ENCODE data around the gene PI4KB. TPM values are rescaled to one million over a fixed set of nuclear protein-coding genes. Genes with fewer than 3 reads are reported as not detected.

The PI4KB gene
- total and polyA plus RNA-seq, 9 of the 15 experiments (the other 6 are each of a cell fraction or from before 2014, with no cell fraction given), result 3.1 to 65.4 (median 45.1) TPM

- 0 out of 4 replicates have a peak, but pooled peaks of 1 of the 2 experiments have one; percentile 46 for TF ChIP-seq UBTF (IDR thresholded peaks at IDR 0.05; ENCODE audit: borderline replicate concordance in 1 of 2, low read depth in 2 of 2, low read length in 2 of 2)
- TF ChIP-seq DMBX1 (CRISPR knock-in tag; IDR thresholded peaks at IDR 0.05; ENCODE audit: borderline replicate concordance), result no peak
- peak; percentile 77 for TF ChIP-seq MTA3 (IDR thresholded peaks at IDR 0.05; ENCODE audit: borderline replicate concordance)
- no peak for TF ChIP-seq TSC22D4 (tag; IDR thresholded peaks at IDR 0.05)
- TF ChIP-seq ZNF592 (IDR thresholded peaks at IDR 0.05), result no peak
- peak; percentile 54 for TF ChIP-seq SUPT5H (IDR thresholded peaks at IDR 0.05)
- TF ChIP-seq POLR2A (conservative IDR thresholded peaks at IDR 0.05), result peak; percentile 73
- TF ChIP-seq GABPB2 (CRISPR knock-in tag; conservative IDR thresholded peaks at IDR 0.05), result no peak
- no peak for TF ChIP-seq BRCA1 (IDR thresholded peaks at IDR 0.05)
- no peak for TF ChIP-seq BRCA1 (CRISPR knock-in tag; IDR thresholded peaks at IDR 0.05)
- TF ChIP-seq PHB2 (IDR thresholded peaks at IDR 0.05; ENCODE audit: low read depth), result no peak
- no peak for TF ChIP-seq HMG20B (CRISPR knock-in tag; IDR thresholded peaks at IDR 0.05)
- TF ChIP-seq ZNF274 (IDR thresholded peaks at IDR 0.05; ENCODE audit: borderline replicate concordance, low read depth, low read length), result no peak
- no peak for TF ChIP-seq RHOXF2B (CRISPR knock-in tag; conservative IDR thresholded peaks at IDR 0.05)
- TF ChIP-seq FUS (optimal IDR thresholded peaks at IDR 0.05; ENCODE audit: low read depth, low read length), result no peak
- TF ChIP-seq HDAC1 (IDR thresholded peaks at IDR 0.05), result no peak
- no peak for TF ChIP-seq ZNF239 (CRISPR knock-in tag; IDR thresholded peaks at IDR 0.05)
- TF ChIP-seq MCM3 (IDR thresholded peaks at IDR 0.05), result no peak
- TF ChIP-seq YBX1 (IDR thresholded peaks at IDR 0.05), result no peak
- TF ChIP-seq ELK1 (CRISPR knock-in tag; IDR thresholded peaks at IDR 0.05), result no peak
- TF ChIP-seq SAP30 (IDR thresholded peaks at IDR 0.05; ENCODE audit: borderline replicate concordance, insufficient read depth, low read depth, low read length, poor library complexity, severe bottlenecking), result peak; percentile 52
- TF ChIP-seq PHF21A (IDR thresholded peaks at IDR 0.05; ENCODE audit: borderline replicate concordance, low read depth), result no peak
- no peak for TF ChIP-seq ZNF586 (CRISPR knock-in tag; conservative IDR thresholded peaks at IDR 0.05)
These were observed 45.1 kb upstream of the PI4KB start, which contains the start of gene SELENBP1 (continued) for GRCh38 chr1:151372058-151372934.
